CD4-positive, alpha-beta T cell treated with Interleukin-10 for 1 hour (primary cell): ENCODE data around the gene ADAMTSL1.

ENCODE experiments used
- DNase-seq: peaks from one replicate; pipeline ENCODE4 v3.0.0-alpha.2; 2020

The ADAMTSL1 gene

GRCh38 chr9:18666986-18667772 lies 193.2 kb downstream of the ADAMTSL1 start:
- DNase-seq = no peak

- no peak for DNase-seq
Measured at GRCh38 chr9:18668944-18669343, 195.0 kb downstream of the ADAMTSL1 start.

GRCh38 chr9:18672706-18673105 lies 198.8 kb downstream of the ADAMTSL1 start:
- no peak for DNase-seq

- DNase-seq = no peak
Measured at GRCh38 chr9:18673179-18673578, 199.2 kb downstream of the ADAMTSL1 start.

- DNase-seq = no peak
Measured at GRCh38 chr9:18675332-18675731, 201.4 kb downstream of the ADAMTSL1 start.

GRCh38 chr9:18675973-18676372 lies 202.0 kb downstream of the ADAMTSL1 start:
- DNase-seq = no peak

- no peak for DNase-seq
Measured at GRCh38 chr9:18676525-18676924, 202.6 kb downstream of the ADAMTSL1 start.

GRCh38 chr9:18678821-18679590 lies 205.1 kb downstream of the ADAMTSL1 start:
- DNase-seq = no peak

- no peak for DNase-seq
Measured at GRCh38 chr9:18682907-18683306, 209.0 kb downstream of the ADAMTSL1 start.

GRCh38 chr9:18683312-18683711 lies 209.4 kb downstream of the ADAMTSL1 start:
- DNase-seq = no peak

- DNase-seq = no peak
Measured at GRCh38 chr9:18683851-18684250, 209.9 kb downstream of the ADAMTSL1 start.

- DNase-seq = no peak
Measured at GRCh38 chr9:18684593-18685317, 210.8 kb downstream of the ADAMTSL1 start.

GRCh38 chr9:18688581-18689565 lies 214.9 kb downstream of the ADAMTSL1 start:
- no peak for DNase-seq

GRCh38 chr9:18689921-18690320 lies 216.0 kb downstream of the ADAMTSL1 start:
- no peak for DNase-seq

- DNase-seq = no peak
Measured at GRCh38 chr9:18692268-18692667, 218.3 kb downstream of the ADAMTSL1 start.

GRCh38 chr9:18692962-18693361 lies 219.0 kb downstream of the ADAMTSL1 start:
- no peak for DNase-seq

- DNase-seq = no peak
Measured at GRCh38 chr9:18694959-18695668, 221.2 kb downstream of the ADAMTSL1 start.

- no peak for DNase-seq
Measured at GRCh38 chr9:18698992-18699391, 225.0 kb downstream of the ADAMTSL1 start.

- no peak for DNase-seq
Measured at GRCh38 chr9:18699764-18700163, 225.8 kb downstream of the ADAMTSL1 start.

- no peak for DNase-seq
Measured at GRCh38 chr9:18700714-18701113, 226.8 kb downstream of the ADAMTSL1 start.

- DNase-seq = no peak
Measured at GRCh38 chr9:18703151-18703900, 229.4 kb downstream of the ADAMTSL1 start.
